BJ (cell line): Measurements from ENCODE around the gene STXBP1. TPM values are rescaled to one million over a fixed set of nuclear protein-coding genes. Genes with fewer than 3 reads are reported as not detected.

Experiments
- CTCF ChIA-PET: fragments of 350-600 bp; formaldehyde crosslinking; extraction: SDS; loops from one replicate; lab custom pipeline; 2021; ENCODE audit warnings: antibody characterized with exemption, inconsistent platforms; lab: Yijun Ruan, JAX
- POLR2A ChIA-PET: fragments of 300-600 bp; sonication (Branson Sonifier 250); formaldehyde crosslinking; extraction: SDS; loops from one replicate; lab custom pipeline; 2021; ENCODE audit warnings: antibody characterized with exemption; lab: Charles Lee
- DNase-seq: peaks from one replicate; pipeline ENCODE4 v3.0.0-alpha.2; 2011; ENCODE audit warnings: low read depth
- H3K27me3 ChIP-seq: 2 replicates; pipeline ENCODE4 v1.6.0; 2011; ENCODE audit warnings: low read length; ENCODE audit not compliant: control insufficient read depth, insufficient read depth
- H3K36me3 ChIP-seq: 2 replicates; pipeline ENCODE4 v1.5.1; 2011; ENCODE audit warnings: low read length; ENCODE audit not compliant: control insufficient read depth, insufficient read depth
- H3K4me3 ChIP-seq: 2 replicates; pipeline ENCODE4 v1.5.1; 2011; ENCODE audit warnings: low read depth, mild to moderate bottlenecking, control low read depth, low read length
- polyA plus RNA-seq: library from polyadenylated mRNA; depleted of rRNA; stranded (reverse); fragments of >200 nt; gene quantifications from 2 replicates; pipeline ENCODE4 v1.2.3, GENCODE V29; 2011
- TF ChIP-seq, protein P1 (sequence below): IDR thresholded peaks from 2 replicates; pipeline ENCODE4 v1.5.1; 2011; ENCODE audit warnings: low read depth, mild to moderate bottlenecking, control low read depth, inconsistent platforms, low read length, moderate library complexity; ENCODE audit not compliant: insufficient read depth

STXBP1 gene
- polyA plus RNA-seq, 1 experiment = 18.1 TPM

DNA sequence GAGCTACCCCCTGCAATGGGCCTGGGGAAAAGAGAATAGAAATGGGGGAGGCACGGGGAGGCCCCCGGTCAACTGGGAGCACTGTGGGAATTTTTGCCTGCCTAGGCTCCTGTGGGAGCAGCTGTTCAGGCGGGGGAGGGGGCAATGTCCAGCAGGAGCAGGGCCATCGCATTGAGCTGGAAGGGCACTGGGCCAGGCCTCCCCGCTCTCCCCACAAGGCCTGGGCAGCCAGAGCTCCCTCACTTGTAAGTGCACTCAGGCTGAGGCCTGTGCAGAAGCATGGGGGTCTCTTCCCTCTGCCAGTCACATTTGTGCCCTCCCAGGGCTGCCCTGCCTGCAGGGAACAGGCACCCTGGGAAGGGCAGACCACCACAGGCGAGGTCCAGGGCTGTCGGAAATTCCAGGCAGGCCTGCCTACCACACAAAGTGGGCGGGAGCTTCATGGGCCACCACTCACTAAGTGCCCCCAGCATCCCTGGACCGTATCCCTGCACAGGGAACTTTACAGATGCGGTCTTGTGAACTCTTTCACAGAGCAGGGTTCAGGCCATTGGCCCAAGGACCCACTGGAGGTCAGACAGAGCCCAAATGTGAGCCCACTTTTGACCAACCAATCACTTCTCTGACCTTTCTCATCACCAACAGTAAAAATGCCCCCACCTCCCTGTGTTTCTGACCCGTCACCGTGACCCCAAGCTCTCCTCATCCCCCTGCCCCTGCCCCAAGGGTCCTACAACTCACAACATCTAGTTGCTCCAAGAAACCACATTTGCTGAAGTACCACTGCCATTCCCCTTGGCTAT, 93.7 kb downstream of the STXBP1 start:
- Histone ChIP-seq H3K36me3 (no peaks in the 10 kb centered on the region), H3K27me3 (no peaks in the 10 kb centered on the region), H3K4me3 (no peak overlapping the region)
- DNase-seq = no peak
- ChIA-PET CTCF (interaction anchor here (1.2 to 1.8 kb wide), 3 partner anchors 10 to 116 kb away, joined by 4 to 10 read pairs (median 4); partner anchors contain the start of genes PTRH1, TOR2A and TTC16), POLR2A (no interaction called here)
- TF ChIP-seq, protein P1, sequence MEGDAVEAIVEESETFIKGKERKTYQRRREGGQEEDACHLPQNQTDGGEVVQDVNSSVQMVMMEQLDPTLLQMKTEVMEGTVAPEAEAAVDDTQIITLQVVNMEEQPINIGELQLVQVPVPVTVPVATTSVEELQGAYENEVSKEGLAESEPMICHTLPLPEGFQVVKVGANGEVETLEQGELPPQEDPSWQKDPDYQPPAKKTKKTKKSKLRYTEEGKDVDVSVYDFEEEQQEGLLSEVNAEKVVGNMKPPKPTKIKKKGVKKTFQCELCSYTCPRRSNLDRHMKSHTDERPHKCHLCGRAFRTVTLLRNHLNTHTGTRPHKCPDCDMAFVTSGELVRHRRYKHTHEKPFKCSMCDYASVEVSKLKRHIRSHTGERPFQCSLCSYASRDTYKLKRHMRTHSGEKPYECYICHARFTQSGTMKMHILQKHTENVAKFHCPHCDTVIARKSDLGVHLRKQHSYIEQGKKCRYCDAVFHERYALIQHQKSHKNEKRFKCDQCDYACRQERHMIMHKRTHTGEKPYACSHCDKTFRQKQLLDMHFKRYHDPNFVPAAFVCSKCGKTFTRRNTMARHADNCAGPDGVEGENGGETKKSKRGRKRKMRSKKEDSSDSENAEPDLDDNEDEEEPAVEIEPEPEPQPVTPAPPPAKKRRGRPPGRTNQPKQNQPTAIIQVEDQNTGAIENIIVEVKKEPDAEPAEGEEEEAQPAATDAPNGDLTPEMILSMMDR = no peak

DNA sequence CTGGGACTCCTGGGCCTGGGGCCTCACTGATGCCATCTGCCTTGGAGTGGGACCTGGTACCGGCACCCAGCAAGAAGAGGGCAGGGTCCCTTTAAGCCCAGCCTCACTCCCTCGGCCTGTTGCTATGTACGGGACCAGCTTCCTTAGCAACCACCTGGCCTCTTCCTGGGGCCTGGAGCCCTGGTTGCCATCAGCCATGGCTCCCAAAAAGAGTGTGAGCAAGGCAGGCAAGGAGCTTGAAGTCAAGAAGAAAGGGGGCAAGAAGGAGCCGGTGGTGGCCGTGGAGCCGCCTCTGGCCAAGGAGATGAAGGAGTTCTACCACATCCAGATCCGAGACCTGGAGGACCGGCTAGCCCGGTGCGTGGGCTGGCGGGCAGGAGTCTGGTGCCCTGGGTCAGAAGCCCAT, 94.8 kb downstream of the STXBP1 start, which contains the start of gene CFAP157:
TSS of gene CFAP157 (plus strand) at position 153 of the 406 bp plus-strand sequence. CDS start at position 197, 44 bp downstream.
- Histone ChIP-seq H3K27me3 (no peaks in the 10 kb centered on the region), H3K36me3 (no peaks in the 10 kb centered on the region), H3K4me3 (no peak within 1 kb of the TSS)
- ChIA-PET CTCF (no interaction called here), POLR2A (no interaction called here)
- DNase-seq = no peak
- TF ChIP-seq, protein P1 = no peak

DNA sequence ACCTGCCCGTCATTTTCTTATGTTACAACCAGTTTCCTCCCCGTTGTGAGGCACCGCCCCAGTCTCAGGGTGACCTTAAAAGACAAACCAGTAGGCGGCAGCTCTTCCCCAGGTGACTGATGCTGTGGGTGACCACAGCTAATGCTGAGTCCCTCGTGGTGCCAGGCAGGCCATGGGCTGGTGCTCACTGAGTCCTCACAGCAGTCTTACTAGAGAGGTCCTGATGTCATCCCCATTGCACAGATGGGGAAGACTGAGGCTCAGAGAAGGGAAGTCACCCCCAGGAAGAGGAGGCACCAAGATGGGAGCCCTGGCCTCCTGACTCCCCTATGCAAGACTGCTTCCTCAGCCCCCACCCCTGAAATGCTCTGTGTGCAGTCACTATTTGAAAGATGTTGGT, 95.7 kb downstream of the STXBP1 start:
- ChIA-PET POLR2A (no interaction called here), CTCF (no interaction called here)
- no peak for DNase-seq
- TF ChIP-seq, protein P1 = no peak
- H3K36me3 ChIP-seq = no peaks in the 10 kb centered on the region
- H3K27me3 ChIP-seq = no peaks in the 10 kb centered on the region
- H3K4me3 ChIP-seq = no peak overlapping the region

DNA sequence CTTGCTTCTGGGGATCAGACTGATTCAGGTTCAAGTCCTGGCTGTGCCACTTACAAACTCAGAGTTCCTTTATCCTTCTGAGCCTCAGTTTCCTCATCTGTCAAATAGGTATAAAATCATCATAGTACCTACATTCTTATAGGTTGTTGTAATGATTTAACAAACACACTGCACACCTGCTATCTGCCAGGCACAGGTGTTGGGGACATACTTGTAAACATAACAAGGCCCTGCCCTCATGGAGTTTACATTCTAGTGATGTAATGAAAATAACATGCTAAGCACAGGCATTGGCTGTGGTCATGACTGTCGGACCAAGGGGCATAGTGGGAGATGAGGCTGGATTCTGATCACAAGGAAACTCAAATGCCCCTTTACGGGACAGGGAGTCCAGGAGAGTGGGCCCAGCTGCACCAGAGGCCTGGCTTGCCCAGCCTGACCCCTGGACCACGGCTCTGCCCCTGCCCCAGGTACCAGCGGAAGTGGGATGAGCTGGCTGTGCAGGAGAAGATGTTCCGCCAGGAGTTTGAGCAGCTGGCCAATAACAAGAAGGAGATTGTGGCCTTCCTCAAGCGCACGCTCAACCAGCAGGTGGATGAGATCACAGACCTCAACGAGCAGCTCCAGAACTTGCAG, 97.0 kb downstream of the STXBP1 start:
- ChIA-PET CTCF (interaction anchor here (1.2 kb wide), 1 partner anchor 26 kb away, joined by 4 read pairs; the partner anchor contains the start of gene TOR2A), POLR2A (interaction anchor here (0.5 kb wide), 1 partner anchor 44 kb away, joined by 4 read pairs; no protein-coding TSS in a partner anchor)
- Histone ChIP-seq H3K36me3 (no peaks in the 10 kb centered on the region), H3K4me3 (no peak overlapping the region), H3K27me3 (no peaks in the 10 kb centered on the region)
- TF ChIP-seq, protein P1 = no peak
- no peak for DNase-seq

DNA sequence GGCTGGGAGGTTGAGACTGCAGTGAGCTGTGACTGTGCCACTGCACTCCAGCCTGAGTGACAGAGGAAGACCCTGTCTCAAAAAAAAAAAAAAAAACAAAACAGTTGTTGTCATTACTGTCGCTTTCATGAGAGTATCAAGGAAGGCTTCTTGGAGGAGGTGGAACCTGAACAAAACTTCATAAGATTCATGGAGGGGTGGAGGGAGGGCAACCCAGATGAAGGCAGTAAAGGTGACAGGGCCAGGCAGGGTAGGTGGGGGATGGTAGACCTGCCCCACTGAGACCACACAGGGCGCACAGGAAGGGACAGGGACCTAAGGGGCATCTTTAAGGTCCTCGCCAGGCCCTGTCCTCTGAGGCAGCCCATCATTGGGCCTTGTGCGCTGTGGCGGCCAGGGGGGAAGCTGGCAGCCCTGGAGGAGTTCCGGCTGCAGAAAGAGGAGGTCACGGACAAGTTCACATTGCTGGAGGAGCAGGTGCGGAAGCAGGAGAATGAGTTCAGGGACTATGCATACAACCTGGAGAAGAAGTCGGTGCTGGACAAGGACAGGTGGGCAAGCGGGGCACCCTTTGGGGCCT, 98.2 kb downstream of the STXBP1 start:
- TF ChIP-seq, protein P1 = no peak
- Histone ChIP-seq H3K4me3 (no peak overlapping the region), H3K36me3 (no peaks in the 10 kb centered on the region), H3K27me3 (no peaks in the 10 kb centered on the region)
- DNase-seq = no peak
- ChIA-PET POLR2A (no interaction called here), CTCF (interaction anchor here (1.2 kb wide), 1 partner anchor 25 kb away, joined by 4 read pairs; the partner anchor contains the start of gene TOR2A)
